ENCODE results near the gene SLC35G3.
"Not testable (repeated sequence)": the region's sequence is repeated elsewhere in the genome, so short reads cannot be mapped to it uniquely, and the experiment has no call there.

SLC35G3 gene

DNA sequence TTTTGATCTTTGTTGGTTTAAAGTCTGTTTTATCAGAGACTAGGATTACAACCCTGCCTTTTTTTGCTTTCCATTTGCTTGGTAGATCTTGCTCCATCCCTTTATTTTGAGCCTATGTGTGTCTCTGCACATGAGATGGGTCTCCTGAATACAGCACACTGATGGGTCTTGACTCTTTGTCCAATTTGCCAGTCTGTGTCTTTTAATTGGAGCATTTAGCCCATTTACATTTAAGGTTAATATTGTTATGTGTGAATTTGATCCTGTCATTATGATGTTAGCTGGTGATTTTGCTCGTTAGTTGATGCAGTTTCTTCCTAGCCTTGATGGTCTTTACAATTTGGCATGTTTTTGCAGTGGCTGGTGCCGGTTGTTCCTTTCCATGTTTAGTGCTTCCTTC lies 8.4 kb upstream of the SLC35G3 start:
- not testable (repeated sequence) for DNase-seq

DNA sequence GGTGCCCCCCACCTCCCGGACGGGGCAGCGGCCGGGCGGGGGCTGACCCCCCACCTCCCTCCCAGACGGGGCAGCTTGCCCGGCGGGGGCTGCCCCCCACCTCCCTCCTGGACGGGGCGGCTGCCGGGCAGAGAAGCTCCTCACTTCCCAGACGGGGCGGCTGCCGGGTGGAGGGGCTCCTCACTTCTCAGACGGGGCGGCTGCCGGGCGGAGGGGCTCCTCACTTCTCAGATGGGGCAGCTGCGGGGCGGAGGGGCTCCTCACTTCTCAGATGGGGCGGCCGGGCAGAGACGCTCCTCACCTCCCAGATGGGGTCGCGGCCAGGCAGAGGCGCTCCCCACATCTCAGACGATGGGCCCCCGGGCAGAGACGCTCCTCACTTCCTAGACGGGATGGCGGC lies 869 bp upstream of the SLC35G3 start:
- DNase-seq, result not testable (repeated sequence)

DNA sequence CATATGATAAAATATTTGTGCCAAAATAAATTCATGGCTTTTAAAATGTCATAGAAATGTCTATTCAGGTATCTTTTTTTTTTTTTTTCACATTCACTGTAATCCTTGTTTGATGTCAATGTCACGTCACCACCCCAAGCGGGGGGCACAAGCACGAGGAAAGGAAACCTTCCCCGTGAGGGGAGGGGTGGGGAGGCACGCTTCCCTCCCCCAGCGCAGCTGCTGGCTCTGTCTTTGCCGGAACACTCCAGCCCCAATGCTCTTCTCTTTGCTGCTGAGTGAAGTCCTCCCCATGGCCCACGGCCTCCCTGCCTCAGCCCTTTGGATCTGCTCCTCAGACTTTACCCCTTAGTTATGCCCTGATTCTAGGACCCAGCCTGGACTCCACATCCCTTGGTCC lies 1.5 kb downstream of the SLC35G3 start:
- DNase-seq, result no peak

DNA sequence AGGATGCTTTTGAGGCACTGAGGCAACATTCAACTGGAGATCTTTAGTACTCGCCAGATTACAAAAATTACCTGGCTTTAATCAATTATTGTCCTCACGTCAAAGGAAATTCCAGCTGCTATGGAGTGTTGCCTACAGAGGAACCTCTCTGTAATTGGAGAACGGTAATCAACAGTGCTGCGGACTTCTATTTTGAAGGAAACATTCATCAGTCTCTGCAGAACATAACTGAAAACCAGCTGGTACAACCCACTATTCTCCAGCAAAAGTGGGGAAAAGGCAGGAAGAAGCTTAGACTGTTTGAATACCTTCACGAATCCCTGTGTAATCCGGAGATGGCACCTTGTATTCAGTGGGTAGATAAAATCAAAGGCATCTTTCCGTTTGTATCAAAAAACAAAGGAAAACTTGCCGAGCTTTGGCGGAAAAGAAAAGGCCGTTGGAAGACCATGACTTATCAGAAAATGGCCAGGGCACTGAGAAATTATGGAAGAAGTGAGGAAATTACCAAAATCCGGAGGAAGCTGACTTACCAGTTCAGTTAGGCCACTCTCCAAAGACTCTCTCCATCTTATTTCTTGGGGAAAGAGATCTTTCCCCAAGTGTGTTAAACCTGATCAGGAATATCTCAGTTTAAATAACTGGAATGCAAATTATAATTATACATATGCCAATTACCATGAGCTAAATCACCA lies 3.0 kb downstream of the SLC35G3 start:
- no peak for DNase-seq

DNA sequence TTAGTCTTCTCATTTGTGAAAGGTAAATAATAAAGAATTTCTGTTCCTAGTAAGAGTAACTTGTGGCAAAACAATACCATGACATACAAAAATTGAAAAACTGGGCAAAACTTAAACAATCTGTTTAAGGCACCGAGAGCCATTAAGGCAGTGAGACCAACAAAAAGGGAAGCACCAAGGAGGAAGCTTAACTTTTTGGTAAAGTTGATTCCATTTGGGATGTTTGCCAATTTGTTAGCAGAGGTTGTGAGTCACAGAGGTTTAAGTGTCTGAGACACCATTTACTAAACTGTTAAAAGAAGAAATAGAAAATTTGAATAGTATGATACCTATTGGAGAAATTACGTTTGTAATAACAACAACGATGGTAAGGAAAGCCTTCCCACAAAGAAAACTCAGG lies 4.9 kb downstream of the SLC35G3 start:
- DNase-seq, result no peak

DNA sequence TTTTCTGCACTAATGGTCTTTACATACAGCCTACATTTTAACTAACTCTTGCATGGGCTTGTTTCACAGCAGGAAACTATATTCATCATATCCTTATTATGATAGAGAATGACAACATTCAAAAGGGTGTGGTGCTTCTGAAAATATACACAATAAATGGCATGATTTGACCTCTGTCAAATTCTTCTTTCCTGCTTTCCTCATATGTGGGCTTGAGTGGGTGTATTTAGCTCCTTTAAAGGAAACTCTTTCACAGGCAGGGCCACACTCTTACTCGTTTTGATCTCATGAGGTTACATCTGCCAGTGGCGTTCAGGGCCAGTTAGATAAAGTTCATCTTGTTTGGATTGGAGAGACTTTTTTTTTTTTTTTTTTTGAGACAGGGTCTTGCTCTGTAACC lies 6.1 kb downstream of the SLC35G3 start:
- DNase-seq, result no peak

DNA sequence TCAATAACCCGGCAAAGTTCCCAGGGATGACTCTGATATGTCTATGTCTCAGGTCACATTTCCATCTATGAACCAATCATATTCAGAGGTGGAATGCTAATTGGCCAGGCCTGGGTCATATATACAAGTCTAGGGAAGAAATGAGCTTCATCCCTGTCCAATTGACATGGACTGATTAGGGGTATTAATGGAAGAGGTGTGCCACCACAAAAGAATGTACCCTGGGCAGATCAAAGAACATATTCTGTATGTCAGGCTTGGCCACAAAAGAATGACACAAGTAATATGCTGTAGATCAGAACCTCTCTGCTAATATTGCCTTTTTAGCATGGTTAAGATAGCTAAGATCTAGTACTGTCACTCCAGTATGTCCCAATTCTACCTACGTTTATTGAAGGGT lies 6.7 kb downstream of the SLC35G3 start:
- DNase-seq, result no peak

DNA sequence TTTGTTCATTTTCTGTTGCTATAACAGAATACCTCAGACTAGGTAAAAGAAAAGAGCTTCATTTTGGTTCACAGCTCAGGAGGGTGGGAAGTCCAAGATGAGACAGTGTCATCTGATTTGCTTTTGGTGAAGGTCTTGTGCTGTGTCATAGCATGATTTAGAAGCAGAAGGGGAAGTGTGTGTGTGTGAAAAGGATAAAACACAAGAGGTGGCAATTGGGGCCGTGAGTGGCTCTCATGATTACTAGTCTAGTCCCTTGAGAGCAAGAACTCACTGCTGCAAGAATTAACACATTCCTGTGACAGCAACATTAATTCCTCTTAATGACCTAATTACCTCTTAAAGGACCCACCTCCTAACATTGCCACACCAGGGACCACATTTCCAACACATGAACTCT lies 8.3 kb downstream of the SLC35G3 start:
- DNase-seq, result no peak

DNA sequence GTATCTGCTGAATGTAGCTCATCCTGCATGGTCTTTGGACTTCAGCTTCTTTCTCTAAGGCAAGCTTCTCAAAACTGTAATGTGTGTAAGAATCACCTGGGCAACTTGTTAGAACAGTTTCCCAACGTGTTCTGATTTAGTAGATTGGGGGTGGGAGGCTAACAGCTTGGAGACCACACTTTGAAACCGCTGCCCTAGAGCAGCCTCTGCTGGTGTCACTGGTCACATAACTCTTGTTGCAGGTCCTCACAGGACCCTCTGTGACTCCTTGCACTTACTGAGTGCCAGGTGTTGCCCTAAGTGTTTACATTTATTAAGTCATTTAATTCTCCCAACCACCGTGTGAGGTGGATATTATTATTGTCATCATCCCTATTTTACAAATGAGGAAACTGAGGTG lies 9.9 kb downstream of the SLC35G3 start:
- no peak for DNase-seq

DNA sequence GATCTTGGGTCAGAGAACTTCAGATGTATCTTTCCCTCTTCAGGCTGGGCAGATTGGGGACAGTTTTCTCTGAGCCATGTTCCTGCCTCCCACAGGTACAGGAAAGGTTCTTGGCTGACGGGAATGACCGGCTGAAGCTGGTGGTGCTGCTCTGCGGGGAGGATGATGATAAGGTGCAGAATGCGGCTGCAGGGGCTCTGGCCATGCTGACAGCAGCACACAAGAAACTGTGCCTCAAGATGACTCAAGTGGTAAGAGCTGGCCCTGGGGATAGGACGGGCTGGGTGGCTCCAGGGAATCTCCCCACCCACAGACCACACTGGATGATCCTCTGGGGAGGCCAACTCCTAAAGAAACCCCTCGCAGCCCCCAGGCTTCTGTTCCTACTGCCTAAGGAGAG lies 10.9 kb downstream of the SLC35G3 start:
- peak; percentile 53 for DNase-seq

DNA sequence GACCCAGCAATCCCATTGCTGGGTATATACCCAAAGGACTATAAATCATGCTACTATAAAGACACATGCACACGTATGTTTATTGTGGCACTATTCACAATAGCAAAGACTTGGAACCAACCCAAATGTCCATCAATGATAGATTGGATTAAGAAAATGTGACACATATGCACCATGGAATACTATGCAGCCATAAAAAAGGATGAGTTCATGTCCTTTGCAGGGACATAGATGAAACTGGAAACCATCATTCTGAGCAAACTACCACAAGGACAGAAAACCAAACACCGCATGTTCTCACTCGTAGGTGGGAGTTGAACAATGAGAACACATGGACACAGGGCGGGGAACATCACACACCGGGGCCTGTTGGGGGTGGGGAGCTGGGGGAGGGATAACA lies 14.8 kb downstream of the SLC35G3 start:
- not testable (repeated sequence) for DNase-seq

DNA sequence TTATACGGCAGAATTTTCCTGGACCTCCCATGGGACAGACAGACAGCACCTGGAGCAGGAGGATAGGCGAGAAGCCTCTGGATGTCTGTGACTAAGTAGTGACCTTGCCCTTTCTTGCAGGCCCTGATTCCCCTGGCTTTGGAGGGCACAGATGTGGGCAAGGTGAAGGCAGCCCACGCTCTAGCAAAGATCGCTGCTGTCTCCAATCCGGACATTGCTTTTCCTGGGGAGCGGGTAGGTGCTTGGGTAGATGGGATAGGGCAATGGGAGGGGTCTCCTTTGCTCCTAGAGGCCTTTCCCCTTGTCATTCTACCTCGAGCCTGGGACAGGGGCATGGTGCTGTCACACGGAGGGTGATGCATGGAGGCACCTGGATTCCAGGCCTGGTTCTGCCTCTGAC lies 17.3 kb downstream of the SLC35G3 start:
- peak; percentile 52 for DNase-seq

DNA sequence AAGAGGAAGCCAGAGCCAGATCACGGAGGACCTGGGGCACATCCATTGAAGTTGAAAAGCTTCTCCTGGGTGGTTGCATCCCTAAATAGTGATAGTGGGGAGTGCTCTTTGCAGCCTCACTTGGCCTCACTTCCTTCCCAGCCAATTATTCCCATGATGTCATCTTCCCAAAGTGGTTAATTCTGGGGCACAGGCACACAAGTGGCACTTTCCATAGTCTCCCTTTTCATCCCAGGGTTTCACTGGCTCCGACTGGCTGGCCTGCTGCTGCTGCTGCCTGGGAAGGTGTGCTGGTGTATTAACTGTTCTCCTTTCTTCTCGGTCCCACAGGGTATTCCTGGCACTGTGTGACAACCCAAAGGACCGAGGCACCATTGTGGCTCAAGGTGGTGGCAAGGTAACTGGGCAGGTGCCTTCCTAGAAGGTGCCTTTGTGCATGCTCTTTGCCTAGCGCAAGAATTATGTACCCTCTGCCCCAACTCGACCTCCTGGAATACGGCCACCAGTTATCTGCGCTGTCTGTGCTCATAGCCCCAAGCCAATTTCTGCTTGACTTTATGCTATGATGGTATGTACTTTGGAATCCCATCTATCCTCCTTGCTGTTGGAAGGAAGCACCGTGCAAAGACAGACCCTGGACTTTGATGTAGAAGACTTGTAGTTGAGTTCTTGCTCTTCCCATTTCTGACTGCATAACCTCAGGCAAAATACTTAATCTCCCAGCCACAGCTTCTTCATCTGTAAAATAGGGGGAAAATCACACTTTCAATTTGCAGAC lies 18.4 kb downstream of the SLC35G3 start:
- DNase-seq, result peak; percentile 53

DNA sequence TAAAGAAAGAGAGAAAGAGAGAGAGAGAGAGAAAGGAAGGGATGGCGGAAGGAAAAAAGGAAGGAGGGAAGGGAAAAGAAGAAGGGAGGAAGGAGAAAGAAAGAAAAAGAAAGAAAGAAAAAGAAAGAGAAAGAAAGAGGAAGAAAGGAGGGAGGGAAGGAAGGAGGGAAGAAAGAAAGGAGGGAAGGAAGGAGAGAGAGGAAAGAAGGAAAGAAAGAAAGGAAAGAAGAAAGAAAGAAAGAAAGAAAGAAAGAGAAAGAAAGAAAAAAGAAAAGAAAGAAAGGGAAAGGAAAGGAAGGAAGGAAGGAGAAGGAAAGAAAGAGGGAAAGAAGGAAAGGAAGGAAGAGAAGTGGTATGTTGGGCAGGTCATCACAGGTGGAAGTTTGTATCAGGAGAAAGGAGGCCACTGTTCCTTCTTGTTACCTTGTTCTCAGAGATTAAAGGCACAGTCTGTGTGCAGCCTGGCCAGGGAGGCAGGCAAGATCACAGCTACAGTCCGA lies 19.3 kb downstream of the SLC35G3 start:
- no peak for DNase-seq

DNA sequence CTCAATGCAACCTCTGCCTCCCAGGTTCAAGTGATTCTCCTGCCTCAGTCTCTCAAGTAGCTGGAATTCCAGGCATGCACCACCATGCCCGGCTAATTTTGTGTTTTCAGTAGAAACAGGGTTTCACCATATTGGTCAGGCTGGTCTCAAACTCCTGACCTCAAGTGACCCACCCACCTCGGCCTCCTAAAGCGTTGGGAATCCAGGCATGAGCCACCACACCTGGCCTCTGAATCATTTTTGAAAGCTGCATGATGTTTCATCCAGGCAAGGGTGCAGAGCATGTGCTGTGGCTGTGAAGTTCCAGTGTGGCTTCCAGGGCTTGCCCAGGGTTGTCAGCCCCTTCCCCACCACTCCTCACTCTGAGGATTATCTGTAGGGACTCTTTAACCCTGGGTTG lies 21.9 kb downstream of the SLC35G3 start:
- peak; percentile 59 for DNase-seq

DNA sequence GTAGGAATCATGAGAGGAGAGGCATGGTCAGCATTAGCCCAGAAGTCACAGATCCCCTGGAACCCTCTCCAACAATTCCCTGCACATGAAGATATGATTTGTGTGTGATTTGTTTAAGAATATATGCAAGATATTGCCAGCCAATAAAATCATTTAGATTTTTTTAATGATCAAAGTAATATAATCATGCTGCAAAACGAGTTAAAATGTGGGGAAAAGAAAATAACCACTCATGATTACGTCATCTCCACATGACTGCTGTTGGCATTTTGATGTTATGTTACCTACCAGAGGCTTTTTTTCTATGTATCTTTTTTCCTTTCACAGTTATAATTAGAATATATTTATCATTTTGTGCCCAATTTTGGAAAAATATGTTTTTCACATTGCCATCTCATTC lies 22.4 kb downstream of the SLC35G3 start:
- no peak for DNase-seq

DNA sequence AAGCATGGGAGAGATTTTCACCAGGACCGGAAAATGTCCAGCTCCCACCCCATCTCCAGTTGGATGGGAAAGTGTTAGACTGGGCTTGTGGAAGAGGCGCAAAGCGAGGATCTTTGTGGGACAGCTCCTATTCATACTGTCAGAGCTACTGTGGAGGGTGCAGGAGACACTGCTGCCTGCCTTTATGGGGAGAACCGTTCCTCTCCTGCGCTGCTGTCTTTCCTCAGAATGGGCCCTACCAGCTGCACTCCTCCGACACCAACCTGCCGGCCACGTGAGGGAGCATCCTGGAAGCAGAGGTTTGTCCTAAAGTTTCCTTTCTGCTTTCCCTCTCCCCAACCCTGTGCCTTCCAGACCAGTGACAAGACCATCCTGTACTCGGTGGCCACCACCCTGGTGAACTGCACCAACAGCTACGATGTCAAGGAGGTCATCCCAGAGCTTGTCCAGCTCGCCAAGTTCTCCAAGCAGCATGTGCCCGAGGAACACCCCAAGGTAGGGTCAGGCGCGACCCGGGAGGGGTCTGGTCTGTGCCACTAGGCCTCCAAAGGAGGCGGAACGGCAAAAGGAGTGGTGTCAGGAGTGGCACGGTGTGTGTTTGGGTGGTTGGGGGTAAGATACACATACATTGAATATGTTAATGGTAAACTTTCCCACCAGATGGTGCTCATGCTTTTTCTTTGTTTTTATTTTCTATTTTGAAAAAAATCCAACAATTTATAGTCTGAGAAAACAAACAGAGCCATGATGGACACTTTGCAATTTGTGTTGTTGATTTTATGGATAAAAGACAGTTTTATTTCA lies 23.0 kb downstream of the SLC35G3 start:
- DNase-seq, result peak; percentile 74

DNA sequence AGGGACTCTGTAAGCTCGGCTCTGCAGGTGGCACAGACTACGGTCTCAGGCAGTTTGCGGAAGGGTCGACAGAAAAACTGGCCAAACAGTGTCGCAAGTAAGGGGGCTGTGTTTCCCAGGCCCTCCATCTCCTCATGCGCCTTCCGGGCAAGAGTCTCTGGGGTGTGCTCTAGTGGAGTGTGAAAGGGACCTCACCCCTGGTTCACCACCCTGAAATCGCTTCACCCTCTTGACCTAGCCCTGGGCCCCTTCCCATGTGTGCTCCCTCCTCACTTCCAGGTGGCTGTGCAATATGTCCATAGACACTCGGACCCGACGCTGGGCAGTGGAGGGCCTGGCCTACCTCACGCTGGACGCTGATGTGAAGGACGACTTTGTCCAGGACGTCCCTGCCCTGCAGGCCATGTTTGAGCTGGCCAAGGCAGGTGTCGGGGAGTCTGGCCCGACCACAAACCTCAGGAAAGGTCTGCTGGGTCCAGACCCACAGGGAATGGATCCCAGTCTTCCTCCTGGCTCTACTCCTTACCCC lies 24.3 kb downstream of the SLC35G3 start:
- no peak for DNase-seq

DNA sequence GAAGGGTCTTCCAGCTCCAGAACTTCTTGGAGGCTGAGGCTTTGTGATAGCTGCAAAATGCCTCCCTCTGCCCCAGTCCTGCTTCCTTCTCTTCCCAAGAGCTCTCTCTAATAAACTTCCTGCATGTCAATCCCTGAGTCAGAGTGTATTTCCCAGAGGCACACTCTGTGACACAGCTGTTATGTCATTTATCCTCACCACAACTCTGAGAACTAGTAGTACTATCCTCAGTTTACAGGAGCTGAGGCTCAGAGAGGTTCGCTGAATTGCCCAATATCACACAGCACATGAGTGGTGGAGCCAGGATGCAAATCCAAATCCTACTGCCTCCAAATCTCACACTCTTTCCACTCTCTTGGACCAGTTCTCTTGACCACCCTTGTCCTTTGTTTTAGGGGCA lies 26.5 kb downstream of the SLC35G3 start:
- no peak for DNase-seq

DNA sequence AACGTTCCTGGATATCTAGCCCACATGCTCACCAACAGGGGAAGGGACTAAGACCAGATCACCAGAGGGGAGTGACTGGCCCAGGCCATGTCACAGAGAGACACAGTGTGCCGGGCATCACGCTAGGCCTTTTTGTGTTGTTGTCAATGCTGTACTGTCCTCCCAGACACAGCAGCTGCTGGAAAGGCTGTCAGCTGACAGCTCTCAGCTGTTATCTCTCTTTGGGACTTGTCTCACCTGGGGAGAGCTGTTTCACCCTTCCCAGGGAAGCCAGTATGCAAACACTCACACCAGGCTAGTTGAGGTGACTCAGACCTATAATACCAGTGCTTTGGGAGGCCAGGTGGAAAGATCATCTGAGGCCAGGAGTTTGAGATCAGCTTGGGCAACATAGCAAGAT lies 27.1 kb downstream of the SLC35G3 start:
- no peak for DNase-seq

DNA sequence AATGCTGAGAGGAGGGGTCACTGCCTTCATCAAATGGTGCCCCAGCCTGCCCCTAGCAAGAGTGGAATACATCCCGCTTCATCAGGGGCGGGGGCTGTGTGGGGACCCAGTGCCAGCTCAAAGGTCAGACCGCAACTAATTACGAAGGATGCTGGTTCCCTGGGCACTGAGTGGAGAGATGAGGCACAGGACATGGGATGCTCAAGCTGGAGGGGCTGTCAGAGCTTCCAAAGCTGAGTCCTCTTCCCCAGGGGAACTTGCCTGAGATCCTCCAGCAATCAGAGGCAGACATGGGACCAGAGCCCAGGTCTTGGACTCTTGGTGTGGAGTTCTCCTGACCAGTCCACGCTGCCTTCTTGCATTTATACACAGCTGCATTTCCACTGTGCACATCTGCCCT lies 27.7 kb downstream of the SLC35G3 start:
- DNase-seq, result no peak

DNA sequence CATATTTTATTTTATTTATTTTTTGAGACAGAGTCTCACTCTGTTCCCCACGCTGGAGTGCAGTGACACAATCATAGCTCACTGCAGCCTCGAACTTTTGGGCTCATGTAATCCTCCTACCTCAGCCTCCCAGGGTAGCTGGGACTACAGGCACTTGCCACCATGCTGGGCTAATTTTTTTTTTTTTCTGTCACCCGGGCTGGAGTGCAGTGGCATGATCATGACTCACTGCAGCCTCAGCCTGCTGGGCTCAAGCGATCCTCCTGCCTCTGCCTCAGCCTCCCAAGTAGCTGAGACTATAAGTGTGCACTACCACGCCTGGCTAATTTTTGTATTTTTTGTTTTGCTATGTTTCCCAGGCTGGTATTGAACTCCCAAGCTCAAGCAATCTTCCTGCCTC lies 29.5 kb downstream of the SLC35G3 start:
- DNase-seq, result no peak

DNA sequence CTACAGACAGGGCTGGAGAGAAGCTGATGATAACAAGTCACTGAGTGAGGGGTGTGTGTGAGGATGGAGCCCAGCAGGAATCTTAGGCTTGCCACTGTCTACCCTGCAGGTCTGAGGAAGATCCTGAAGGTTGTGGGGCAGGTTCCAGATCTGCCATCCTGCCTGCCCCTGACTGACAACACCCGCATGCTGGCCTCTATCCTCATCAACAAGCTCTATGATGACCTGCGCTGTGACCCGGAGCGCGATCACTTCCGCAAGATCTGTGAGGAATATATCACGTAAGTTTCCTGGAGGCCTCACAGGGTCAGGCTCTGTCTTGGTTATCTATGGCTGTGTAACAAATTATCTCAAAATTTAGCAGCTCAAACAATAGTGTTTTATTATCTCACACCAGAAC lies 30.3 kb downstream of the SLC35G3 start:
- no peak for DNase-seq

Measured in activated CD8-positive, alpha-beta memory T cell treated with anti-CD3 and anti-CD28 coated beads for 24 hours (primary cell).